SK-N-SH (cell line): ENCODE data around the gene ZNF24.

Experiments
- EZH2phosphoT487 ChIP-seq: fragments of 200-600 bp; sonication (generic); IDR thresholded peaks from 2 replicates; pipeline ENCODE4 v1.6.1; 2017; ENCODE audit warnings: low read depth, mixed run types, mild to moderate bottlenecking, antibody characterized with exemption, moderate library complexity, borderline replicate concordance
- RCOR1 ChIP-seq: fragments of 150-350 bp; IDR thresholded peaks from 2 replicates; pipeline ENCODE4 v1.6.1; 2017; ENCODE audit warnings: antibody characterized with exemption, low read length
- RFX5 ChIP-seq: IDR thresholded peaks from 2 replicates; pipeline ENCODE4 v1.6.1; 2012; ENCODE audit warnings: mild to moderate bottlenecking, improper control_type of control experiment, low read length
- TCF12 ChIP-seq: IDR thresholded peaks from 2 replicates; pipeline ENCODE4 v1.4.0; 2012
- YY1 ChIP-seq: IDR thresholded peaks from 2 replicates; pipeline ENCODE4 v1.4.0; 2012; ENCODE audit warnings: low read depth, mild to moderate bottlenecking
- TF ChIP-seq, protein P1 (sequence below): IDR thresholded peaks from 2 replicates; pipeline ENCODE4 v1.4.0; 2012; ENCODE audit warnings: low read depth
- TF ChIP-seq, protein P2 (sequence below): fragments of 200-600 bp; sonication (generic); IDR thresholded peaks from 2 replicates; pipeline ENCODE4 v1.6.1; 2017; ENCODE audit warnings: antibody characterized with exemption, mild to moderate bottlenecking, moderate library complexity
- TF ChIP-seq, protein P3 (sequence below): IDR thresholded peaks from 2 replicates; pipeline ENCODE4; 2012

DNA sequence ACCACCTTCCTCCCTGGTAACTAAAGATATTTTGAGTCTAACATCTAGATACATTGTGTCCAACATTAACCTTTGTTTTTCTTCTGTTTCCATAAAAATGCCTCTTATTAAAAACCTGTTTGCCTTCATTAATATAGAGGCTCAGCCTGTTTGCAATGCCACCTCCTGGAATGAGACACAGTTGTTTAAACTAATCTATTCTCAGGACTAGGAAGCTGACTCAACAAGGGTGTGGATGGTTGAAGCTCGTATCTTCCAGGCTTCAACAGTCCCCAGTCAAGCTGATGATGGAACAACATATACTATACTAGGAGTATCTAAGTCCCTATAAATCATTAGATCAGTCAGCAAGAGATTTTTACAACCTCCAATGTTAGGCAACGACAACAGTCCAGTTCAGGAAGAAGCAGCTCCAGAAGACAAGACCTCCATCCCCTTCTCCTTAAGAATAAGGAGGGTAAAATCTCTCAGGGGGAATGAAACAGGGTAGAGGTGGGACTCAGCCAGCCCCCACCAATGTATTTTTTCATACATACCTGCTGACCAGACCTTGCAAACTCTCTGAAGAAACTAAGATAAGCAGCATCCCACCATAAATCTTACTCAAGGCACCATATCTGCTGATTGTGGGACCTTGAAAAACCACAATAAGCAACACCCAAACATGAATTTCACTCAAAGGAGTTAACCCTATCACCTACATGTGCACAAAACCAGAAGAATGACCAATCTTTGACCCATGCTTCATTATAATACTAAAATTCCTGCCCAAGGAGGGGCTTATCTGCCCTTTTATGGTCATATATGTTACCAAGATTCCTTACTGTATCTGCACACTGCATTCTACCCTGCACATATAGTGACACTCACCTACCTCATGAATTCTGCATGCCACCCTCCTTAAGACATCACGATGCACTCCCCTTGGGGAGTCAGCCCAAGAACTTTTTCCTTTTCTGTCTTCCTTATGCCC is 21.4 kb downstream of the ZNF24 start:
- TF ChIP-seq, protein P1, sequence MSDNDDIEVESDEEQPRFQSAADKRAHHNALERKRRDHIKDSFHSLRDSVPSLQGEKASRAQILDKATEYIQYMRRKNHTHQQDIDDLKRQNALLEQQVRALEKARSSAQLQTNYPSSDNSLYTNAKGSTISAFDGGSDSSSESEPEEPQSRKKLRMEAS: no peak
- TF ChIP-seq, protein P2, sequence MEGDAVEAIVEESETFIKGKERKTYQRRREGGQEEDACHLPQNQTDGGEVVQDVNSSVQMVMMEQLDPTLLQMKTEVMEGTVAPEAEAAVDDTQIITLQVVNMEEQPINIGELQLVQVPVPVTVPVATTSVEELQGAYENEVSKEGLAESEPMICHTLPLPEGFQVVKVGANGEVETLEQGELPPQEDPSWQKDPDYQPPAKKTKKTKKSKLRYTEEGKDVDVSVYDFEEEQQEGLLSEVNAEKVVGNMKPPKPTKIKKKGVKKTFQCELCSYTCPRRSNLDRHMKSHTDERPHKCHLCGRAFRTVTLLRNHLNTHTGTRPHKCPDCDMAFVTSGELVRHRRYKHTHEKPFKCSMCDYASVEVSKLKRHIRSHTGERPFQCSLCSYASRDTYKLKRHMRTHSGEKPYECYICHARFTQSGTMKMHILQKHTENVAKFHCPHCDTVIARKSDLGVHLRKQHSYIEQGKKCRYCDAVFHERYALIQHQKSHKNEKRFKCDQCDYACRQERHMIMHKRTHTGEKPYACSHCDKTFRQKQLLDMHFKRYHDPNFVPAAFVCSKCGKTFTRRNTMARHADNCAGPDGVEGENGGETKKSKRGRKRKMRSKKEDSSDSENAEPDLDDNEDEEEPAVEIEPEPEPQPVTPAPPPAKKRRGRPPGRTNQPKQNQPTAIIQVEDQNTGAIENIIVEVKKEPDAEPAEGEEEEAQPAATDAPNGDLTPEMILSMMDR: no peak
- TF ChIP-seq TCF12 (no peak), RFX5 (no peak), YY1 (no peak), RCOR1 (no peak), EZH2phosphoT487 (no peak)
- TF ChIP-seq, protein P3, sequence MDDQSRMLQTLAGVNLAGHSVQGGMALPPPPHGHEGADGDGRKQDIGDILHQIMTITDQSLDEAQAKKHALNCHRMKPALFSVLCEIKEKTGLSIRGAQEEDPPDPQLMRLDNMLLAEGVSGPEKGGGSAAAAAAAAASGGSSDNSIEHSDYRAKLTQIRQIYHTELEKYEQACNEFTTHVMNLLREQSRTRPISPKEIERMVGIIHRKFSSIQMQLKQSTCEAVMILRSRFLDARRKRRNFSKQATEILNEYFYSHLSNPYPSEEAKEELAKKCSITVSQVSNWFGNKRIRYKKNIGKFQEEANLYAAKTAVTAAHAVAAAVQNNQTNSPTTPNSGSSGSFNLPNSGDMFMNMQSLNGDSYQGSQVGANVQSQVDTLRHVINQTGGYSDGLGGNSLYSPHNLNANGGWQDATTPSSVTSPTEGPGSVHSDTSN: no peak
